ENCODE measurements around the gene KCNH5.

GRCh38 chr14:63045612-63046320, 508 bp upstream of the KCNH5 start:
- TF ChIP-seq IRF1 (CRISPR knock-in tag; IDR thresholded peaks at IDR 0.05) (no peak), CTCF (IDR thresholded peaks at IDR 0.05) (no peak), ETV6 (CRISPR knock-in tag; IDR thresholded peaks at IDR 0.05) (no peak)
